NCI-H2081 (cell line): ENCODE data around the gene SF3B3.

Source experiments
- DNase-seq, 2 experiments: peaks; one replicate each; lab custom pipeline; 2025; lab: John Stamatoyannopoulos, UW

The SF3B3 gene

DNA sequence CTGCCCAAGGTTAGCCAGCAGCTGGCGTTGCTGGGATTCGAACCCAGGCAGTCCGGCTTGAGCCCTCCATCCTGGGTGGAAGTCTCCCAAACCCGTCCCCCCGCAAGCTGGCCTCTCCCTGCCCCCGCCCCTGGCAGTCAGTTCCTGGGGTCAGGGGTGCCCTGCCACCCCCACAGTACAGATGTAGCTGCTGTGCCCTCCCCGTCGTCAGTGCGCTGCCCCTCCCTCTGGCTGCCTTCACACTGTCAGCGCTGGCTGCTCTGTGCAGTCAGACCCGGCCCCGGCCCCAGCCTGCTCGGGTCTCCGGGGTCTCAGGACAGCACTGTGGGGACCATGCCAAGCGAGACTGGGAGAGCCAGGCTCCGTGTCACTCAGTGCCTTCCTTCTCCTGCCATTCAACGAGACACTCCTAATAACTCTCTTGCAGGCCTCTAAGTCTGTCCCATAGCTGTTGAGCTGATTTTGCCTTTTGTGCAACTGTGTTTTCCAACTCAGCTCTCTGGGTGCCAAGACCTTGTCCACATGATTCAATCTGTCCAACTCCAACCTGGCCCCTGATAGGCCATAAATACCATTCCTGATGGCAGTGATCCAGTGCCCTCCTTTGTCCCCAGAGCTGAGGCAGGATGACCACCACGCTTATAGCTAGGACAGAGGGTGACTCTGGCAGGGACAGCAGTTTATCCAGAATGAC, 67.3 kb downstream of the SF3B3 start:
- no peak for DNase-seq

DNA sequence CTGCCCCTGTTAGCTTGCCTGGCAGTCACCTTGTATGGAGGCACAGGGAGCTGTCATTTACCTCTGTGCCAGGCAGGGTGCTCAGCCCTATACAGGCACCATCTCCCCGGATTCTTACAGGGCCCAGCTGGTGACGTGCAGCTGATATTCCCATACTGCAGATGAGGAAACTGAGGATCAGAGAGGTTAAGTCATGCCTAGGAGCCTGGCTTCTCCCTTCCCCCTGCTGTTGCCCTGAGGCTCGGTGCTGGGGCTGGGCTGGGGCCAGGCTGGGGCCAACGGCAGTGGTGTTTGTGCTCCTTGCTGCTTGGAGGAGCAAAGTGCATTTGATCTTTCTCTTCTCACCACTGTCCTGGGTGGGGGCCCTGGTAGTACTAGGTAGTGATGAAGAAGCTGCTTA, 68.0 kb downstream of the SF3B3 start:
- no peak for DNase-seq

DNA sequence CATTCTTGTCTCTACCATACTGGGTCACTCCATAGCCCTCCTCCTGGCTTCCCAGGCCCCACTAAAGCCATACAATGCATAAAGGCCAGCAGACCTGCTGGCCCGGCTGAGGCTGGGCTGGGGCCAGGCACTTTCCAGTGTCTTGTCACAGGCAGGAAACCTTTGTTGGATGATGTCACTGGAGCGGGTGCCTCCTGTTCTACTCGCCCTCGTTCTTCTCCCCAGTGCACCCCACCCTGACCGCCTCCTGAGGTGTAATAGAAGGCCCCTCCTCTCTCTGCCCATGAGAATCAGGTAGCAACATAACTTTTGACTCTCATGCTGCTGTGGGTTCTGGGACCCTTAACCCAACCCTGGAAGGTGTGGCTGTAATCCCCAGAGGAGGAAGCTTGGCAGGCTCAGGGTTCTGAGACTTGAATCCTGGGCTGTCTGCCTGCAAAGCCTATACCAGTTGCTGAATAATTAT, 68.5 kb downstream of the SF3B3 start:
- DNase-seq = no peak

DNA sequence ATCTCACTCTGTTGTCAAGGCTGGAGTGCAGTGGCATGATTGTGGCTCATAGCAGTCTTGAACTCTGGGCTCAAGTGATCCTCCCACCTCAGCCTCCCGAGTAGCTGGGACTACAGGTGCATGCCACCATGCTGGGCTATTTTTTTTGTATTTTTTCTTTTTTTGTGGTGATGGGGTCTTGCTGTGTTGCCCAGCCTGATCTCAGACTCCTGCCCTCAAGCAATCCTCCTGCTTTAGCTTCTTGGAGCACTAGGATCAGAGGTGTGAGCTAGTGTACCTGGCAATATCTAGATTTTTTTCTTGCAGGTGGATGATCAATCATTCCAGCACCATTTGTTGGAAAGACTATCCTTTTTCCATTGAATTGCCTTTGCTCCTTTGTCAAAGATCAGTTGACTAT, 69.9 kb downstream of the SF3B3 start:
- DNase-seq = no peak

DNA sequence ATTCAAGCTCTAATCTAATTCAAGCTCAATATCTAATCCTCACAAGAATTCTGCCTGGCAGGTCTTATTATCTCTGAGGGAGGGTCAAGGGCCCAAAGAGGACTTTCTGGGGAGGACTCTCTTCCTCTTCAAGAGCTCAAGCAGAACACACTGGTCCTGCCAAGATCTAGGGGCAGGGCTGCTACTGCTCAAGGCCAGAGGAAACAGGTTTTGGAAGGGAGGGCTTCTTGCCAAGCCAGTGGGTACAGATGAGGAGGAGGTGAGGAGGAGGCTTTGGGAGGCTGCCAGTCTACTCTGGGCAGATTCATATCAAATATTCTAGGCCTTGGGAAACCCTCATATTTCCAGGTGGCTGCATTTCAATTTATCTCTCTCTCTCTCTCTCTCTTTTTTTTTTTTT, 71.0 kb downstream of the SF3B3 start:
- no peak for DNase-seq

DNA sequence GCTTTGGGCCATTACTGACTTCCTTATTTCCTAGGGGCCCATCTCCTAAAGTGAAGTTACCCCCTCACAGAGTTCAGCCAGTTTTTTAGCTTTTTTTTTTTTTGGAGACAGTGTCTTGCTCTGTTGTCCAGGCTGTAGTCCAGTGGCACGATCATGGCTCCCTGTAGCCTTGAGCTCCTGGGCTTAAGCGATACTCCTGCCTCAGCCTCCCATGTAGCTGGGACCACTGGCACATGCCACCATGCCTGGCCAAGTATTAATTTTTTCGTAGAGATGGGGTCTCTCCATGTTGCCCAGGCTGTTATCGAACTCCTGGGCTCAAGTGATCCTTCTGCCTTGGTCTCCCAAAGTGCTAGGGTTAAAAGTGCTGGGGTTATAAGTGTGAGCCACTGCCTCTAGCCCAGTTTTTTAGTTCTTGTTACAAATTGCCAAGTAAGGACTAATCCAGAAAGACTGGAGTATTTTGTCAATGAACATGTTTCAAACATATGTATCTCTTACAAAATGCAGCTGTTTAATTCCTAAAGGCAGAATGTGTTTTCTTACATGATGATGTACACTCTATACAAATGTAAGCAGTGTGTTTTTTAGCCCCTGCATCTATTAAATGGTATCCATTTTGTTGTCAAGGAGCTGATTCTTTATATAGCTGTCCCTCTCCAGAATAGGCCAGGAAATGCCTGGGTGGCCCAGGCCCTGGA, 73.7 kb downstream of the SF3B3 start:
- no peak for DNase-seq

DNA sequence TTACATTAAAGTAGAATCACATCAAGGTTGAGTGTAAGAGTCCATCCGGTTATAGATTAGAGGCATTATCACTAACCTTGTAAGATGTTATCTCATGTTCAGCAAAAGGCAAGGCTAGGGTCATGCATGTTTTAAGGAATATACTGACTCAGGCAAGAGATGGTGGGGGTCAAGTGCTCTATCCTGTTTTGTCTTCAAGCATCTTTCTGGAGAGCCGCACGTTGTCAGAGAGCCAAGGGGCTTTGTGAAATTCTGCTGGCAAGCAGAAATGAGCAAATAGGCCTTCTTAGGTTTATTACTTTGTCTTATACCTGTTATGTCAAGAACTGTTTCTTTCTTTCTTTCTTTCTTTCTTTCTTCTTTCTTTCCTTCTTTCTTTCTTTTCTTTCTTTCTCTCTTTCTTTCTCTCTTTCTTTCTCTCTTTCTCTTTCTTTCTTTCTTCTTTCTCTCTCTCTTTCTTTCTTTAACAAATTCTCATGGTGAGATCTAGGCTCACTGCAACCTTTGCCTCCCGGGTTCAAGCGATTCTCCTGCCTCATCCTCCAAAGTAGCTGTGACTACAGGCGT, 75.4 kb downstream of the SF3B3 start:
- DNase-seq = no peak

DNA sequence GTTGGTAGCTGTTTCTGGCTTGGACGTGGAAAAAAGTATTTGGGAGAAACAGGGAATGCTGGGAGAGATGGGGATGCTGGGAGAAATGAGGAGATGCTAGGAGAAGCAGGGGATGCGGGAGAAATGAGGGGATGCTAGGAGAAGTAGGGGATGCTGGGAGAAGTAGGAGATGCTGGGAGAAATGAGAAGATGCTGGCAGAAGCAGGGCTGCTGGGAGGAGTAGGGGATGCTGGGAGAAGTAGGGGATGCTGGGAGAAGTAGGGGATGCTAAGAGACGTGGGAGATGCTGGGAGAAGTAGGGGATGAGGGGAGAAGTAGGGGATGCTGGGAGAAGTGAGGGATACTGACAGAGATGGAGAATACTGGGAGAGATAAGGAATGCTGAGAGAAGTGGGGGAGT, 77.1 kb downstream of the SF3B3 start:
- no peak for DNase-seq

DNA sequence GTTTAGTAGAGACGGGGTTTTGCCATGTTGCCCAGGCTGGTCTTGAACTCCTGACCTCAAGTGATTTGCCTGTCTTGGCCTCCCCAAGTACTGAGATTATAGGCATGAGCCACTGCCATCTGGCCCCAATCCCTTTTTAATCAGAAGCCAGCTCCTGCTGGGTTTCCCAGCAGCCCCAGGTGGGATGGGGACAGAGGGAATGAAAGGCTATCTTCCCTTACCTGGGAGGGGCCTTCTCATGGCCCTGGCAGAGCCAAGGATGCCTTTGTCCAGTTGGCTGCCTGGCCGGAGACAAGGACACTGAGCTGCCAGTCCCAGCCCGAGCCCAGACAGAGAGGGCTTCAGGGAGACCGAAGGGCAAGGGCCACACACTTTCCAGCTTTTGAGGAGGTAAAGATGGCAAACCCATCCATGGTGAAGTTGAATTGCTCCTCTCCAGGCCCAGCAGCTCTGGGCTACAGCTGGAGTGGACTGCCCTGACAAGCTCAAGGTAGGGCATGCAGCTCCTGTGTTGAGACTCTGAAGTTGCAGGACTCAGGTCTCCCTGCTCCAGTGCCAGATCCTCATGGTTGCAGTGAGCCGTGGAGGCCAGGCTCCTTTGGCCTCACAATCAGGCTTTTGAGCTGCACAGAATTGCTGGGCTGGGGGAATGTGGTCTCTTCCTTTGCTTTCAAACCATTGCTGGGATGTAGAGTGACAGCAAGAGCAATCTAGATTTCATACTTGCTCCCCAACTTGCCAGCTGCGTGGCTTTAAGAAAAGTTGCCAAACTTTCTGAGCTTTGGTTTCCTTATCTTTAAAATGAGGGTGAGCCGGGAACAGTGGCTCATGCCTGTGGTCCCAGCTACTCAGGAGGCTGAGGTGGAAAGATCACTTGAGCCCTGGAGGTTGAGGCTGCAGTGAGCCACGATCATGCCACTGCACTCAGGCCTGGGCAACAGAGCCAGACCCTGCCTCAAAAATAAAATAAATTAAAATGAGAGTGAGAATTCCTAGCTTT, 78.3 kb downstream of the SF3B3 start:
- DNase-seq = no peak

DNA sequence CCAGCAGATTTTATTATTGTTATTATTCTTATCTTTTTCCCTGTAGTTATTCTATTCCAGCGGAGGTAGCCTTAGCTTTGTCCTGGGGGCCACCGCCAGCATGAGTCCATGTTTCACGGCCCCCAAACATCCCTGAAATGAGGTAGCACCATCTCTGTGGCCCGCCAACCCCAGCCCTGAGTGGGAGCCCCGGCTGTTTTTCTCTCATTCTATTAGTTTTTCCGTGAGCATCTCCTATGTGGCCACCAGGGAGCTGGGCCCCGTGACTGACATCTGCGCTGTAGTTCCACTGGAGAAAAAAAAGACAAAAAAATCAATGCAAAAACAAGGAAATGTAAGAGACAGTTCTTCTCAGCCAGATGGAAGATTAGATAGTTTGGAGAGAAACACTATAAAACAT, 79.2 kb downstream of the SF3B3 start:
- no peak for DNase-seq

DNA sequence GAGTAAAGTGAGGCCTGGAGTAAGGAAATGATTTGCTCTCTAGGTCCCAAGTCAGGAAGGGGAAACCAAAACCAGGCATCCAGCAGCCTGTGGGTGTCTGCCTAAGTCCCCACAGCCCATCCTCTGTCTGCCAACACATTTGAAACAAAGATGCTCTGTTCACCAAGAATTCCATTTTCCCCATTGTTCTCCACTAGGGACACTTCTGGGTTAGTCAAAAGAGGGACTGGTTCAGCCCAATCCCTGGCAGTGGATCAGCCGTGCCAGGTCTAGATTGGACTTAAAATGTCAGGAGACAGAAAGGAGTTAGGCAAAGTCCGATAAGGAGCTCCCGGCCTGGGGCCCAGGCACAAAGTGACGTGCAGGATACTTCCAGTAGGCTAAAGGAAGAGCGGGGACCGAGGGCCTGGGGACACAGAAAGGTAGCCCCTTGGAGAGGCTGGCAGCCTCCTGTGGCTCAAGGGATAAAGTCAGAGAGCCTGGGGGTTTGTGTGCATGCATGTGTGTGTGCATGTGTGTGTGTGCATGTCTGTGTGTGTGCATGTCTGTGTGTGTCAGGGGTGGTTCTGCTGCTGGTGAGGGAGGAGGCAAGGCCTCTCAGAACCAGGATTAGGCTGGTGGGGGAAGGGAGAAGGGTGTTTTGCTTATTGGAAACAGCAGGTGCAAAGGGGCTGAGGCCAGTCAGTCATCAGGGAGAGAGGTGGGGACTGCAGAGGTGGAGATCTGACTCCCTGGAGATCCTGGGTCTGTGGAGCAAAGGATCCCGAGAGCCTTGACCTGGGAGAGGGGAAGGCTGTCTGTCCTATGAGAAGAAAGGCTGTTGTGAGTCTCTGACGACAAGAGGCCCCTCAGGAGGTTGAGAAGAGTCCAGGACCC, 81.0 kb downstream of the SF3B3 start:
- no peak for DNase-seq

DNA sequence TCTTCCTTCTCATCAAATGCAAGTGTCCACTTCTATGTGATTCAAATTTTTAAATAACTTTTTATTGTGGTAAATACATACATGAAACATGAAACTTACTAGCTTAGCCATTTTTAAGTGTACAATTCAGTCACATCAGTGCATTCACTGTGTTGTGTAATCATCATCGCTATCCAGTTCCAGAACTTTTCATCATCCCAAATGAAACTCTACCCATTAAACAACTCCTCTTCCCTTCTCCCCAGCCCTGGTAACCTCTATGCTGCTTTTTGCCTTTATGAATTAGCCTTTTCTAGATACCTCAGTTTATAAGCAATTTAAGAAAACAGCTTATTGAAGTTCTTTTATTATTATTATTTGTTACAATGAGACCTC, 81.7 kb downstream of the SF3B3 start:
- no peak for DNase-seq

DNA sequence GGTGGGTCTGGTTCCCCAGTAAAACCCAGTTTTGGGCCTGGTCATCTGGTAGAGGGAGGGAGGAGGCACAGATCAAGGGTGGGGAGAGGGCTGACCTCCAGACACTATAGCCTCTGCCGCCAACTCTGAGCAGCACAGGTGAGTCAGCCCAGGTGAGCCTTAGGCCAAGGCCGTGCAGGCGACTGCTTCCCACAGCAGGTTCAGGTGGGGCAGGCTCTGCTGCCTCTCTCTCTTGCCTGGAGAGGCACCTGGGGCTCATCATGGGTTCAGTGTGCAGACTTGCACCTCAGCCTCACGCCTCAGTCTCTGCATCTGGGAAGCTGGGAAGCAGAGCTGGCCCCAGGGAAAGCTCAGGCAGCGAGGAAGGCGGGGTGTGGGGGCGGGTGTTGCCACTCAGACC, 84.9 kb downstream of the SF3B3 start:
- DNase-seq = no peak

DNA sequence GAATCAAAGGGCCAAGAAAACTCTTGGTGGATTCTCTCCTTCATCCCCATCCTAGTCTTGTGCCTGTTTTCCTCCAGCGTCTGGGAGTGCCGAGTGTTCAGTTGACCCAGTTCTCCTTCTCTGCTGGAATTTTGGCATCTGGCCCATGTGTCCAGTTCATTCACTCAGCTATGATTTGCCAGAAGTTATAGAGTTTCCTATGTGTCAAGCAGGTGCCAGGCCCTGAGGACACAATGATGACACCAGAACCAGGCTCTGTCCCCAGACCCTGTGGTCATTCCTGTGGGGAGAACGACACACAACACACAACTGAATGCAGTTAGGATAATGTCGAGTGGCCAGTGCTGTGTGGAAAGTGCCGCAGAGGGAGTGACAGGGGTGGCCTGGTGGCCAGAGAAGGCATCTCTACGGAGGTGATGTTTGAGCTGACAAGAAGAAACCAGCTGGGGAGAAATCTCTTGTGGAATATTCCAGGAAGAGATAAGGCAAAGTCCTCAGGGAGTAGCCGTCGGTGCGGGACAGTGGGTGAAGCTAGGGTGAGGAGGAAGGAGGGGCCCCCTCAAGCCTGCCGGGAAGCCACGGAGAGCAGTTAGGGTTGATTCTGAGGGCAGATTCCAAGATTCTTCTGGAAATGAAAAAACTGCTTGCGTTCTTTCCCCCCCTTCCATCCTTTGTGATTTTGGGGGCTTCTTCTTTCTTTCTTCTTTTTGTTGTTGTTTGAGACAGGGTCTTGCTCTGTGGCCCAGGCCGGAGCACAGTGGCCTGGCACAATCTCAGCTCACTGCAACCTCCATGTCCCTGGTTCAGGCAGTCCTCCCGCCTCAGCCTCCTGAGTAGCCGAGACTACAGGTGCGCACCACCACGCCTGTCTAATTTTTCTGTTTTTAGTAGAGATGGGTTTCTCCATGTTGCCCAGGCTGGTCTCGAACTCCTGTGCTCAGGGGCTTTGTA, 86.9 kb downstream of the SF3B3 start:
- DNase-seq = no peak

DNA sequence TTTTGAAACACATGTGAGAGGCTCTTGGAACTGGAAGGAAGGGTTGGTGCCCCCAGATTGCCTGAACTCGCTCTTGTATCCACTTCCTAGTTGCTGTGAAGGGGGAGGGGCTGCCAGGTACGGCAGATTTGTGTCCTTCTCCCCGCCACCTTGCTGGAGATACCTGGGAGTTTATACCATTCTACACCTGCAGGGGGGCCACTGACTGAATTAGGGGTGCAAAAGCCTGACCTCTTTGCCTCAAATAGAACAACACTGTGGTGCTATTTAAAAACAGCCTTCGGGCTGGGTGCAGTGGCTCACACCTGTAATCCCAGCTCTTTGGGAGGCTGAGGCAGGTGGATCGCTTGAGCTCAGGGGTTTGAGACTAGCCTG, 87.6 kb downstream of the SF3B3 start:
- DNase-seq = no peak

DNA sequence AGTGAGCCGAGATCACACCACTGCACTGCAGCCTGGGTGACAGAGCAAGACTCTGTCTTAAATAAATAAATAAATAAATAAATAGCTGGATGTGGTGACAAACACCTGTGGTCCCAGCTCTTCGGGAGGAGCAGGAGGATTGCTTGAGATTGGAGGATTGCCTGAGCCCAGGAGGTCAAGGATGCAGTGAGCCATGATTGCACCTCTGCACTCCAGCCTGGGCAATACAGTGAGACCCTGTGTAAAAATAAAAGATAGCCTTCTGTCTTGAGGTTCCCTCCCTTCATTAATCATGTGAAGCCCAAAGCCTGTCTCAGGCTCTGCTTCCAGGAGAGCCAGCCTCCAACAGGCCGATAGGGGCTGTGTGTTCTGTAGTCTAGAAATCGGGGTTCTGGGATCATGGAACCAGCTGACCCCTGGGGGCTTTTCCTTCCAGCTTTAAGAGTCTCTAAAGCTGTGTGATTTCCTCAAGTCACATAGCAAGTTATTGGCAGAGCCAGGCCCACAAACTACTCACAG, 88.2 kb downstream of the SF3B3 start:
- no peak for DNase-seq

DNA sequence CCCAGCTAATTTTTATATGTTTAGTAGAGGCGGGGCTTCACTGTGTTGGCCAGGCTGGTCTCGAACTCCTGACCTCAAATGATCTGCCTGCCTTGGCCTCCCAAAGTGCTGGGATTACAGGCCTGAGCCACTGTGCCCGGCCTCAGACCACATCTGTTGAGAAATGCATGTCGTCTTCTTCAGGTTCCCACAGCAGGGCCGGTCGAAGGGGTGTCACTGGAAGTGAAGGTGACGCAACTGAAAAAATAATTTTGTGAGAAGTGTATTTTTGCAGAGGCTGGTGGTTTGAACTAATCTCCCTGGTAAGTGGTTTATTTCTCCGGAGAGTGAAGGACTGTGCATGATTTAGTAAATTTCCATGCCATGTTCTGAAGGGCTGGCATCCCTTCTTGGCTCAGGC, 89.3 kb downstream of the SF3B3 start:
- no peak for DNase-seq

DNA sequence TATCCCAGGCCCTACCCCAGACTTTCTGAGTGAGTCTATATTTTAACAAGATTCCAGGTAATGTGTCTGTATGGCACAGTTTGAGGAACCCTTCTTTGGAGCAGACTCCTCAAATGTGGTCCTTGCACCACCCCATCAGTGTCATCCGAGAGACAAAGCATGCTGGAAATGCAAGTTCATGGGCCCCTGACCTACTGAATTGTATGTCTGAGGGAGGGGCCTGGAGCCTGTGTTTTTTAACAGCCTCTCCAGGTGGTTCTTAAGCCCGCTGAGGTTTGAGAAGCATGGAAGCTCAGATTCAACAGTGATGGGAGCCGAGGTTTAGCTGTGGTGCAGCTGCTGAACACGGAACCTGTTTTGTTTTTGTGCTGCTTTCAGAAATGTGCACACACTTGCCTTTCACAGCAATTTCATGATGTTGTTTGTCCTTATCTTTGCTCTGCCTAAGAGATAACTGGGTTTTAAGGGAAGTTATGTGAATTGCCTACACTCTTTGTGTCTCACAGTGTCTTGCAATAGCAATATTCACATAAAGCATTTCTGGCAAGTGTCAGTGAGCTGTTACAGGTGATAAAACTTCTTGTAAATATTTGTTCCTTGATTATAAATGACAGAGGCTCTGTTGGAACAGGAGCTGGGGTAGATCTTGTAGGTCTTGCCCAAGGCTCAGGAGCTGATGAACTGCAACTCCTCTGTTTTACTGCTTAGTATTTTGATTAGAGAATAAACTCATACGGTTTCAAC, 90.8 kb downstream of the SF3B3 start:
- DNase-seq = no peak

DNA sequence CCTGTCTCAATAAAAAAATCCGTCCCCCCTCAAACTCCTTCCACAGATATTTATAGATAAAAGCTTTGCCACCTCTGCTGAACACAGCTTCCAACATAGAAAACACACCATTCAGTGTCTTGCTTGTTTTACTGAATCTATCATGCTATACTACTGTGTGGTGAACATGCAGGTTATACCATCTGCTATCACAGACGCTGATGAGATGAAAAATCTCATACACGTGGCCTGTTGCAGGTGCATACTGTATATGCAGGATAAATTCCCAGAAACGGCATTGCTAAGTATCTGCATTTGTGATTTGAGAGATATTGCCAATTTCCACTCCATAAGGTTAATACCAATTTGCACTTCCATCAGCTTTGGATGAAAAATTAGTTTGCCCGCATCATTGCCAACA, 92.3 kb downstream of the SF3B3 start:
- DNase-seq = no peak
